ENCODE results near the gene RLF. TPM values are rescaled to one million over a fixed set of nuclear protein-coding genes. Genes with fewer than 3 reads are reported as not detected.

Gene RLF
- total RNA-seq, 1 experiment from 2014 or later, result 27.9 TPM

DNA sequence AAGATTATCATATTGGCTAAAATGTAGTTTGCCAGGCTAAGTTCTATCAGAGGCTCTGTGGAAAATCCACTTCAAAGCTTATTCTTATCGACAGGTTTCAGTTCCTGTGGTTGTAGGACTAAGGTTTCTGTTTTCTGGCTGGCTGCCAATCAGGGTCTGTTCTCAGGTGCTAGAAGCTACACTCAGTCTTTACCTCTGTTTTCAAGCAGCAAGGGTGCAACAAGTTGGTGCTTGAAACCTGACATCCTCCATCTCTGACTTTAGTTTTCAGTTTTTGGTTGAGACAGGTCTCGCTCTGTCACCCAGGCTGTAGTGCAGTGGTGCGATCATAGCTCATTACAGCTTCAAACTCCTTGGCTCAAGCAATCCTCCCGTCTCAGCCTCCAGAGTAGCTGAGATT lies 71.3 kb downstream of the RLF start:
- no peak for DNase-seq (ENCODE audit: low read depth)

DNA sequence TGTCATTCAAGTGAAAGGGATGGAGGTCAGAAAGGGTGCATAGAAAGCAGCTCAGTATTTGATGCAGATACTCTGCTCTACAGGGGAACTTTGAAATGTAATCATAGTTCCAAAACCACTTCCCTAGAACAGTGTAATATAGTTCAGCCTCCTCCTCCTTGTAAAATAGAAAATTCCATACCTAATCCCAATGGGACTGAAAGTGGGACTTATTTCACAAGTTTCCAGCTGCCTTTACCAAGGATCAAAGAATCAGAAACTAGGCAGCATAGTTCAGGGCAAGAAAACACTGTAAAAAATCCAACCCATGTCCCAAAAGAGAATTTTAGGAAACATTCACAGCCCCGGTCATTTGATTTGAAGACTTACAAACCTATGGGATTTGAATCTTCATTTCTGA lies 78.4 kb downstream of the RLF start:
- no peak for DNase-seq (ENCODE audit: low read depth)

DNA sequence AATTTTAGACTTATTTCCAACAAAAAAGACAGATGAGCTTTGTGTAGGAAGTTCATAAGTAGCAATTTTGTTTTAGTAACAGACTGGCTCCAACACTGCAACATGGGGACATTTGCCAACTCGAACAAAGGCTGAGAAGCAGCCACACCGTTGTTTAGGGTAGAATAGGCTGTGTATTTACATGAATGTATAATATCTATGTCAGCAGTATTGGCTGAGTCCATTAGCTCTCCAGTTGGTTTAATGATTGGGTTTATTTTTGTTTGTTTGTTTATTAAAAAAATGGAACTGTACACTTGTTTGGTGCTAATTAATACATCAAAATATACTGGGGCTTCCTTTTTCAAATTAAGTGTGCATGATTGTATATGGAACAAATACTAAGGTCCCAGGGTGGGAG lies 79.2 kb downstream of the RLF start:
- DNase-seq (ENCODE audit: low read depth), result no peak

DNA sequence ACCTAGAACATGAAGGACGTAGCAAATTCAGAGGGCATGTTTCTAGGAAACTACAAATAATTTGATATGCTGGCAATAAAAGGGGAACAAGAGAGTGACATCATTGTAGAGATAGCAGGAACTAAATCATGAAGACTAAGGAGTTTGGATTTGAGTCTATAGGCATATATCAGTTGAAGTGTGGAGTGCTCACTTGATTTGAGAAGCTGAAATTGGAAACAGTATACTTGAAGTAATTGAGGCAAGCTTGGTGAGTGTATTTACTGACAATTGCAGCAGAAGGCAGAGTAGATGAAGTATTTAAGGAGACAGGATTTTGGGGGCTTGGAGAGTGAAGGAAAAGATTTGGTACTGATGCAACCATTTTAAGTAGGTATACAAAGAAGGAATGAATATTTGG lies 80.2 kb downstream of the RLF start:
- DNase-seq (ENCODE audit: low read depth), result no peak

DNA sequence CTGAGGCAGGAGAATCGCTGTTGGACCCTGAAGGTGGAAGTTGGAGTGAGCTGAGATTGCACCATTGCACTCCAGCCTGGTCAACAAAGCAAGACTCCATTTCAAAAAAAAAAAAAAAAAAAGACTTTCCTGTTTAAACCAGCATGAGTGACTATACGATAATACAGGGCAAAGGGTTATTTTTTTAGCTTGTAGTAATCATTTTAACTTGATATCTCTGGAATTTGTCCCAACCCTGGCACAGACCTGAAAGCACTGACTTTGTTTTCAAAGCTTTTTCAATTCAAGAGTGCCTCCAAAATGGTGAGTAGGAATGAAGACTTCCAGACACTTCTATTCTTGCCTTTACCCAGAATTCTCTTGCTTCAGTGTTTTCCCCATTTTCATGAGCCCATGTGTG lies 82.2 kb downstream of the RLF start:
- no peak for DNase-seq (ENCODE audit: low read depth)

DNA sequence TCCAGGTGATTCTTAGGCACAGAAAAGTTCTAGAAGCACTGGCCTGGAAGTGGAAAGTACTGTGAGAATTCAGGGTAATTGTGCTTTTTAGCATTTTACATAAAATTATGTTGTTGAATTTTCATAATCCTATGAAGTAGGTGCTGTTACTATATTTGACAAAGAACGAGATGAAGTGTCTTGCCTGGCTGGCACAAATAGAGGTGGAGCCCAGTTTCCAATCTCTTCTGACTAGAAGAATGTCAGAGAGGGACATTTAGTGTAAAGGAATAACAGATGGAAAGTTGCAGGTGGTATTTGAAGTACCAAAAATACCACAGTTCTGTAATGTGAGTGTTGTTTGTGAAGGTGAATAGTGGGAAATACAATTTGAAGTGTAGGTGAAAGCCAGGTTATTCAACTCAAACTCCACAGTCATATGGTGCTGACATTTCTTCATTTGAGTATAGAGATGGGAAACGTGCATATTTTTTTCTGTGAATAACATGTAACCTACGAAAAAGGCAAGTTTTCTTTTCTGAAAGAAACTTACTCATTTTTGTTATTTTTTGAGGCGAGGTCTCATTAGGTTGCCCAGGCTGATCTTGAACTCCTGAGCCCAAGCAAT lies 83.1 kb downstream of the RLF start:
- no peak for DNase-seq (ENCODE audit: low read depth)

DNA sequence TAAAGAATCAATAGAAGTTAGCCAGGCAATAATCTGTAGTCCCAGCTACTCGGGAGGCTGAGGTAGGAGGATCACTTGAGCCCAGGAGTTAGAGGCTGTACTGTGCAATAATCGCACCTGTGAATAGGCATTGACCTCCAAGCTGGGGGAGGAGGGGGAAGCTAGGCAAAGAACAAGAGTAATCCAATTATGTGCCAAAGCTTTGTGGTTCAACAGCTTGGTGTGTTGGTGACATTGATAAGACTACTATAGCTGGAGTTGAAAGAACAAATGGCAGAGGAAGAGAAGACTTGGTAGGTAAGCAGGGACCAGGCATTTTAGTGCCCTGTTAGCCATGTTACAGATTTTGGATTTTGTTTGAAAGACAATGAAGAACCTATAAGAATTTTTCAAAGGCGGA lies 84.5 kb downstream of the RLF start:
- no peak for DNase-seq (ENCODE audit: low read depth)

DNA sequence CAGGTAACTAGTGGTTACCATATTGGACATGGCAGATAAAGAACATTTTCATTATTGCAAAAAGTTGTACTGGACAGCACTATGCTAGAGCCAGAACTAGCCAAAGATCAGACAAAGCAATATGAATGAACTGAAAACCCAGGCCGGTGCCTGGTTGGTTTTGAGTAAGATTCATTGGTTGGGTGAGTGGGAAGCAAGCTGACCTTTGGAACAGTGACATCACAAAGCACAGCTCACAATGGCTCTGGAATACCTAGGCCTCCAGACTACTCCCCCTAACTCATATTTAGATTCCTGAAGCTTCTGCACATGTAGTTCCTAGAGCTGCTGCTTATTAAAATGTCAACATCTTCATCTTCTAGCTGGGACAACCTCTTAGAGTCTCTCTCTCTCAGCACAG lies 86.5 kb downstream of the RLF start, which contains the start of gene TMCO2:
Gene TMCO2 (plus strand): TSS at position 283 of the 400 bp plus-strand sequence. CDS start 57 bp downstream, at position 340.
- DNase-seq (ENCODE audit: low read depth), result no peak

DNA sequence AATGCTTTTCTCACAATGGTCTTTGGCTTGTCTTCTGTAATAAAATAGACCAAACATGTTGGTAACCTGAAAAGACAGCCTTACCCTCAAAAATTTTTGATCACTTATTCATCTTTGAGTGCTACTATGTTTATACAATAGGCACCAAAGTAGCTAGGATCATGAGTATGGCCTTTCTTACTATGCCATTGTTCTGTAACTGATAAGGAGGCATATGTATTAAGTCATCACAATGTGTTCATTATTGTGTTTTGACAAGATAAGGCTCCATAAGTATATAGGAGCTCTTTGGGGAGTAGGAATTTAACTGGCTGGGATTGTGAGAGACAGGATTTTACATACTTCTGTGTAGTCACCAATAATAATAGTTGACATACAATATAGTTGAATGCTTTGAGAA lies 87.2 kb downstream of the RLF start:
- no peak for DNase-seq (ENCODE audit: low read depth)

DNA sequence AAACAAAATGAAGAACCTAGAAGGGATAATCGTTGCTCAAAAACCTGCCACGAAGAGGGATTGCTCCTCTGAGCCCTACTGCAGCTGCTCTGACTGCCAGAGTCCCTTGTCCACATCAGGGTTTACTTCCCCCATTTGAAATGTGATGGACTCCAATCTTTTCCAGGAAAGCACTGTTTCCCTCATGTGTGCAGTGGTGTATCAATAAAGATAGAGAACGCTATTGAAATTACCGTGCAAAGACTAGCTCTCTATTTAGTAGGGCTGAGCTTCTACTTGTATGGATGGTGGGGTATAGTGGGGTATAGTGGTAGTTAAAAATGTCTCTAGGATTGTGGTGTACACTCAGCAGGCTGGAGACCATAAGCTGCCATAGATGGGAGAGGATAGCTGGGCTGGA lies 90.3 kb downstream of the RLF start:
- no peak for DNase-seq (ENCODE audit: low read depth)

DNA sequence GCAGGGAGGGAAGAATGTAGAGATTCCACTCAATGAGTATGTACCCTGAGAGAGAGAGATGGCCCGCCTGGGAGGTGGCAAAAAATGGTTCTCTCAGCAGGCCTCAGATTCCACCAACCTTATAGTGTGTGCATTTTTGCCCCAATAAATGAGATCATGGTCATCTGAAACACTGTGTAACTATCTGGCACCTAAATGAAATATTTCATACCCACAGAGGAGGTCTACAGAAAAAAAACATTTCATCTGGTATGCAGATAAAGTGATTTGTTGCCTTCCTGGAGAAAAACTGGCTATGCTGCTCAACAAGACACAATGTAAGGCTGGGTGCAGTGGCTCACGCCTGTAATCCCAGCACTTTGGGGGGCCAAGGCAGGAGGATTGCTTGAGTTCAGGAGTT lies 91.4 kb downstream of the RLF start:
- no peak for DNase-seq (ENCODE audit: low read depth)

DNA sequence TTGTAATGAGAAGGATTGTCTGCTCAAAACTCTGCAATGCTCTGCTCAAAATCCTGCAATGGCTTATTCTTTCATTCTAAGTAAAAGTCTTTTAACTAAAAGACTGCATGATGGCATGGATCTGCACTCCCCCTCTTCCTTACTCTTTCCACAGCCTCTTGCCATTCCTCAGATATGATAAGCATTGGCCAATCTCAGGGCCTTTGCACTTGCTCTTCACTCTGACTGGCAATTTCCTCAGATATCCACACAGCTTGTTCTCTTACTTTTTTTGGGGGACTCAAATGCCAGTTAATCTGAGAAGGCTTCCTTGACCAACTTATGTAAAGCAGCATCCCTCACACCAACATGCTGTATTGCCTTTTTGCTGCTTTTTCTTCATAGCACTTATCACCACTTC lies 94.0 kb downstream of the RLF start:
- DNase-seq (ENCODE audit: low read depth), result no peak

DNA sequence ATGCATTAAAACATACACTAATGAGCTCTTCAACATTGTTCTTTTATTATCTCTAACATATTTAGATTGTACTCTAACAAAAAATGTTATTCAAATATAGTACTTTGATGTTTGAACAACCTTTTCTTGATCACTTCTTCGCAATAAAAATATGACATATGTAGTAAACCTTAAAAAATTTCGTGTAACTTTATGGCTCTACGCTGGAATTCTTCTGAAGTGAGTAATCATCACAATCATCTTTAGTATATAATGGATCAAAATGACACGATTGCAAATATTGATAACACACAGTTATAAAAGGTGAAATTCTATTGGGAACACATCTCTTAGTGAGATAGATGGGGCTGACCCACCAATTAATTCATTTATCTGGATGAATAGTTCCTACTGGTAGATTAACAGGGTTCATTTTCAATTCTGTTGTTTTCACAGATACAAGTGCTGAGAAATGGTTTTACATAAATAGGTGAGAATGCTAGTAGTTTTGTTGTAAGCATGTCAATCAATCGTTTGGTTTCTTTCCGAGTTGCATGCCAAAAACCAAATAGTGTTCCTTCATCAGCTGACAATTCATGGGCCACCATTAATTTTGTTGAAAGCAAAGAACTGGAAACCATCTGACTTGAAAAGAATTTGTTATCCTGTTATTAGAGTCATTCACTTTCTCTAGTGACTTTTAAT lies 95.4 kb downstream of the RLF start:
- DNase-seq (ENCODE audit: low read depth), result no peak

DNA sequence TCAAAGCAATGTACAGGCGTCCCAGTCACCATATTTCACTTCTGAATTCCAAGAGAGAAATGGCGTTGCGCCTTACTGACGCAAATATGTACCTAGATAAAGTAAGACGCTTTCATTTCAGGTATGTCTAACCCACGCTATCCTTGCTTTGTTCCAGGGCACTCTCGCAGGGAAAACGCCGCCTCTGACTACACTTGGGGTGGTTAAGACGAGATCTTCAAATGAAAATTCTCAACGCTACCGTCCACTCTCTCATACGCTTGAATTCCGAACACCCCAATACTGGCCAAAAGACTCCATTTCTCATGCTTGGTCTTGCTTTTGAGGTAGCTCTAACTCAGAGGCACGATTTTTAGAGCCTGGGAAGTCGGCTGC lies 96.1 kb downstream of the RLF start:
- no peak for DNase-seq (ENCODE audit: low read depth)

DNA sequence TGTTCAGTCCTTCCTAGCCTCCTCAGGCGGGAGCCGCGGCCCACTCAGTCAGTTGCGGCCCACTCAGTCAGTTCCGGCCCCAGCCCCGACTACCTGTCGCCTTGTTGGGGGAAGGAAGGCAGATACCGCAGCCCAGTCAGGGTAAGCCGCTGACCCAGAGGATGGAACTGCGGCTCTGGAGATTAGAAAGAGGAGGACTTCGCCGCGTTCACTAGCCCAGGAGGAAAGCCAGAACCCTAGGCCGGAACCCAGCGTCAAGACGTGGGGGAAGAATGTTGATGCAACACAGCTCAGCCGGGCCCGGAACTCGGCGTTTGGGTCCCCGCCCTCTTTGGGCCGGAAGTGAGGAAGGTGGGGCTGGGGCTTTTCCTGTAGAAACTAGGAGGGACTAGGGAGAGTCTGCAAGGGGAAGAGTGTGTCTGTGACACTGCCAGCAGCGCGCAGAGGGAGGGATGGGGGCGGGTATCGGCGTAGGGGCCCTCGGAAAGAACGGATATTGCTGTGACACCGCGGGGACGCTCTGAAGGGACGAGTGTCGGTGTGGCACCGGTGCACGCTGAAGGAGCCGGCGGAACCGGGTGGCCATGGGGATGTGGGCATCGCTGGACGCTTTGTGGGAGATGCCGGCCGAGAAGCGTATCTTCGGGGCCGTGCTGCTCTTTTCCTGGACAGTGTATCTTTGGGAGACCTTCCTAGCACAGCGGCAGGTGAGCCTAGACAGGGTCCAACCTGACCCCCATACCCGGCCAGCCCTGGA lies 96.7 kb downstream of the RLF start, which contains the start of gene ZMPSTE24:
Gene ZMPSTE24 (plus strand): TSS at position 549 of the 757 bp plus-strand sequence. CDS start 36 bp downstream, at position 585.
- DNase-seq (ENCODE audit: low read depth), result peak; percentile 98

DNA sequence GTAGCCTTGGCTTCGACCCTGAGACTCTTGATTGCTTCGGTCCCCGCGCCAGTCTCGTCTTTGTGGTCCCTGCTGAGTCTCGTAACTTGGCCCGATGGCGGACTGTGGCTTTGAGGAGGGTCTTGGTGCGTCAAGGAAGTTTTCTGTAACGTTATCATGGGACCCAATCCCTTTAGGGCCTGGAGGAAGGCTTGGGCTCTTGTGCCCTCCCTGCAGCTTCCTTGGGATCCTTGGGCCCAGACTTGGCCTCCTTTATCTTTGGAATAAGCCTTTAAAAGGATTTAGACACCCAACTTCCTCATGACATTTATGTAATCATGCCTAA lies 97.2 kb downstream of the RLF start:
- peak; percentile 19 for DNase-seq (ENCODE audit: low read depth)

DNA sequence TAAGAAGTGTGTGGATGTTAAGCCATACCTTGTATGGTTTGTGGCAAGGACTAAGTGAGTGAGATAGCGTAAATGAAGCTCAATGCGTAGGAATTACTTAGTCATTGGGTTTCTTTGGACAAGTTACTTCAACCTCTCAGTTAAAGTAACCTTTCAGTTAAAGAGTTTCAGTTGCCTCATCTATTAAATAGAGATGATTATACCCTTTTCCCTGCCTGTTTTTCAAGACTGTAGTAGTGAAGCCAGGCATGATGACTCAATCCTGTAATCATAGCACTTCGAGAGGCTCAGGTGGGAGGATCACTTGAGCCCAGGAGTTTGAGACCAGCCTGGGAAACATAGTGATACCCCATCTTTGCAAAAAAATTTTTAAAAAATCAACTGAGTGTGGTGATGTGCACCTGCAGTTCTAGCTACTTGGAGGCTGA lies 103.2 kb downstream of the RLF start:
- no peak for DNase-seq (ENCODE audit: low read depth)

DNA sequence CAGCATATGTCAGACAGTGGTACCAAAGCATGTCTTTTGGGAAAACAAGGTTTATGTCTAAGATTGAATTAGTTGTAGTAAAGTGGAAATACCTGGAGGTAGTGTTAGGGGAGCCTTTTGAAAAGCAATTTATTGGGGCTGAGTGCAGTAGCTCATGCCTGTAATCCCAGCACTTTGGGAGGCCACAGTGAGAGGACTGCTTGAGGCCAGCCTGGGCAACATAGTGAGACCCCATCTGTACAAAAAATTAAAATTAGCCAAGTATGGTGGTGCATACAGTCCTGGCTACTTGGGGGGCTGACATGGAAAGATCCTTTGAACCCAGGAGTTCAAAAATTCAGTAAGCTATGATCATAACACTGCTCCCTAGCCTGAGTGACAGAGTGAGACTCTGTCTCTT lies 104.1 kb downstream of the RLF start:
- no peak for DNase-seq (ENCODE audit: low read depth)

DNA sequence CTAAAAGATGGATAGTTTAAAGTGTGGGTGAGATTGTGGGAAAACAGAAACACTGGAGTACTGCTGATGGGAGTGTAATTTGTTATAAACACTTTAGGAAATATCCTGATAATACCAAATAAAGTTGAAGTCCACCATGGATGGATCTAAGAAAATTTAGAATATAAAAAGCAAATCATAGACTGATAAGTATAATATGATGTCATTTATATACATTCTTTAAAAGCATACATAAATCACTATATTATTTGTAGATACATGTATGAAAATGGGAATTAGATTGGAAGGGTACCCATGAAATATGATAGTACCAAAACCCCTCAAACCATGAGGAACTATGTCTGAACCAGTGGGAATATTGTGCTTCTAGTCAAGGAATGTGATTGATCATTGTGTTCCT lies 104.7 kb downstream of the RLF start:
- DNase-seq (ENCODE audit: low read depth), result no peak

DNA sequence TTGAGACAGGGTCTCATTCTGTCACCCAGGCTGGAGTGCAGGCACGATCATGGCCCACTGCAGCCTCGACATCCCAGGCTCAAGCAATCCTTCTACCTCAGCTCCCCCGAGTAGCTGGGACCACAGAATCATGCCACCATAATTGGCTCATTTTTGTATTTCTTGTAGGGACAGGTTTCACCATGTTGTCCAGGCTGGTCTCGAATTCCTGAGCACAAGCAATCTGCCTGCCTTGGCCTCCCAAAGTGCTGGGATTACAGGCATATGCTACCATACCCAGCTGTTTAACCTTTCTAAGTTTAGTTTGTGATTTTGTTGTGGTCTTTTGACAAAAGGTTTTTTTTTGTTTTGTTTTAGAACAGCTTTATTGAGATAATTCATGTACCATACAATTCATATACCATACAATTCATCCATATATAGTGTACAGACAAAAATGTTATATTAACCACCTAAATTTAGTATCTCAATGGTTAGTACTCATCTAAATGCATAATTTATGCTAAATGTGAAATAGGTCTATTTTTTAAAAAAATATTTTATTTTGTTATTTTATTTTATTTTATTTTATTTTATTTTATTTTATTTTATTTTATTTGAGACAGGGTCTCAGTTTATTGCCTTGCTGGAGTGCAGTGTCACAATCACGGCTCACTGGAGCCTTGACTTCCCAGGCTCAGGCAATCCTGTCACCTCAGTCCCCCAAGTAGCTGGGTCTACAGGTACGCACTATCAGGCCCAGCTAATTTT lies 105.8 kb downstream of the RLF start:
- DNase-seq (ENCODE audit: low read depth), result no peak

DNA sequence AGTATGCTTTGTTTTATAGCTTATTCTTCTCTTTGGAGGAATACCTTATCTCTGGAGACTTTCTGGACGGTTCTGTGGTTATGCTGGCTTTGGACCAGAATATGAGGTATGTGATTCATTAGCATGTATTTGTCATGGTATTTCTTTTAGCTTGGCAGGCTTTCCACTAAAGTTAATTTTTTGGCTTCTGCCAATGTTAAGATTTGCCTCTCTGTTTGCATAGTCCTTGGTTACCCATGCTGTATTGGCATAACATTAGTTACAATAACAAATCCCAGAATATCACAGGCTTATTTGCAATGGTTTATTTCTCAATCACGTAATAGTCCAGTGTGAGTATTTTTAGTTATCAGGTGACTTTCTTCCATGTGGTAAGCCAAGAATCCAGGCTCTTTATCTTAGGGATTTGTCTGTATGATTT lies 106.6 kb downstream of the RLF start:
- peak; percentile 71 for DNase-seq (ENCODE audit: low read depth)

DNA sequence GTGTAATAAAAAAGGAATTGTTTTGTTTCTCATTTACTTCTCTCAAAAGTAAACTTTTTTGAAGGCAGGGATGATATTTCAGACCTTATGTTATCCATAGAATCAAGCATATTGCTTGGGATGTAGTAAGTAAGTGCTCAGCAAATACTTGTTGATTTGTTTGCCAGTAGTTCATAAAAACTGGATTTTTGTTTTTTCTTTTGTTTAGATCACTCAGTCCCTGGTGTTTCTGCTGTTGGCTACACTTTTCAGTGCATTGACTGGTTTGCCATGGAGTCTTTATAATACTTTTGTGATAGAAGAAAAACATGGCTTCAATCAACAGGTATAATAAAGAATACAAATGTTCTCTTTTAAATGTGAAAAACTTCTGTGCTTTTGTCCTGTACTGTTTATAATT lies 107.0 kb downstream of the RLF start:
- no peak for DNase-seq (ENCODE audit: low read depth)
